NCI-H748 treated with DMSO at 0.1 percent for 48 hours (cell line): ENCODE measurements around the gene SCAF4.
"Not testable (repeated sequence)": the region's sequence is repeated elsewhere in the genome, so short reads cannot be mapped to it uniquely, and the experiment has no call there.

Experiments used
- DNase-seq: peaks from one replicate; lab custom pipeline; 2025; lab: John Stamatoyannopoulos, UW

SCAF4 gene

DNA sequence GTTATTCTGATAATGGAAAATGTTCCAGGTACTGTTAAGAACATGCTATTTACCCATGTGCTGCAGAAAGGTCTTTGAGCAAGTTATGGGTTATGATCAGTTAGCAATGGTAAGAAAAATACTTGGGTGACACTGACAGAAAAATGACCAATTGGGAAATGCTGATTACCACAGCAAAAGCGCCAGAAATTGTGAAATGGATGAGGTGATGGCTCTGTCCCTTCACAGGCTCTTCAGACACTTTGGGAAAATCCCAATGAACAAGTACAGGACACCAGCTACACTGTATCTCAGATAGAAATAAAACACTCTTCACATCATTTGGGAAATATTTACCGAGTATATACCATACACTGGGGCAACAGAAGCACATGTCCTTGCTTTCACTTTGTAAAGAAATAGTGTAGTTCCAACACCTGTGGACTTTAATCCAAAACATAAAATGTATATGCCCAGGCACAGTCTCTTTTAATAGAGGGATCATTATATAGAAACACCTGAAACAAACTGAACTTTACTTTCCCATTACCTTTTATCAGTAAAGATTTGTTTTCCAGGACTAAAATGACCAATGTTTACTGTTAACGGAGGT lies 58.5 kb downstream of the SCAF4 start:
- no peak for DNase-seq

DNA sequence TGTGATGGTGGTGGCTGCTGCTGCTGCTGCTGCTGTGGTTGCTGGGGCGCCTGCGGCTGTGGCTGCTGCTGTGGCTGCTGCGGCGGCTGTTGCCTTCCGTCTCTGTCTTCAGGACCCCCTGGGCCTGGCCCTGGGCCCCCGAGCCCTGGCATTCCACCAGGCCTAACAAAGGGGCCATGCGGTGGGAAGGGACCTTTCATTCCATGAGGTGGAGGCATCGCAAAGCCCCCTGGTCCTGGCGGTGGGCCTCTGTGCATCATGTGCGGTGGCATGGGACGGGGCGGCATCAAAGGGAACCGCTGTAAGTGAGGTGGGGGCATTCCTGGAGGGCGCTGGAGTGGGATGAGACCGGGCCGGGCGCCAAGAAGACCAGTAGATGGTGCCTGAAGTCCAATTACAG lies 60.0 kb downstream of the SCAF4 start:
- no peak for DNase-seq

DNA sequence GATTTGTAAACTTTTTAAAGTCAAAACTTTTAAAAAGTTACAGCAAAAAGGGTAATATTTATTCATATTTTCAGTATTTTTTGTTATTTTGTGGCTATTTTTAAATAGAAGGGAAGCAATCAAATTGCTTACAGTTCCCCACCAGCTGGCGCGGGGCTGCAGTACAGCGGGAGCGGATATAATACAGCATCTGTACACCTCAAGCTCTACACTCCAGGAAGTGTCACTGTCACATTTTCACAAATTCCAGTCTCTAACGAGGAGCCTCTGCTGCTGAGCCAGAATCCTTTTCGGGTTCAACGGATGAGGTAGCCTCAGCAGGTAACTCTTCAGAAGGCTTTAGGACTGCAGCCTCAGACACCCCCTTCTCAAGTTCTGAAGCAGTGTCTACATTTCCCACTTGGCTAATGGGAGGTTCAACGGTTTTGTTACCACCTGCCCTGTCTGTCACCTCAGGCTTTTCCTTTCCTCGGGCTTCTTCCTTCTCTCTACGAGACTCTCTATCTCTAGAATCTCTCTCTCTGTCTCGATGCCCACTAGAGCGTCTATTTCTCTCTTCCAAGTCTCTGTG lies 60.7 kb downstream of the SCAF4 start:
- DNase-seq, result no peak

DNA sequence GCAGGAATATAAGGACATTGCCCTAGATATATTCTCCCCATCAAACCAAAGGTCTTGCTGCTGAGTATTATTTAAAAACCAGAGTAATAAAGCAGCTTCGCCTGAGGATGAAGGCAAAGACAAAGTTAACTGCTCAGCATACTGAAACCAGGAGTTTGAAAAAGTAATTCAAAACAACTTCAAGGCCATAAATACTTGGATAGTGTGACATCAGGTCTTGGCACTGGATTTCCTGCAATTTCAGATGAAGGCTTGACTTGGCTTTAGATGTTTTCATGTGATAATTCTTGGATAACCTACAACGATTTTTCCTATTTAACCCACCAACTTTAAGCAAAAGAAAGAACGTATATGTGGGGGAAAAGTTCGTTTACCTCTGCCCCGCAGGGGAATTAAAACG lies 61.8 kb downstream of the SCAF4 start:
- DNase-seq, result no peak

DNA sequence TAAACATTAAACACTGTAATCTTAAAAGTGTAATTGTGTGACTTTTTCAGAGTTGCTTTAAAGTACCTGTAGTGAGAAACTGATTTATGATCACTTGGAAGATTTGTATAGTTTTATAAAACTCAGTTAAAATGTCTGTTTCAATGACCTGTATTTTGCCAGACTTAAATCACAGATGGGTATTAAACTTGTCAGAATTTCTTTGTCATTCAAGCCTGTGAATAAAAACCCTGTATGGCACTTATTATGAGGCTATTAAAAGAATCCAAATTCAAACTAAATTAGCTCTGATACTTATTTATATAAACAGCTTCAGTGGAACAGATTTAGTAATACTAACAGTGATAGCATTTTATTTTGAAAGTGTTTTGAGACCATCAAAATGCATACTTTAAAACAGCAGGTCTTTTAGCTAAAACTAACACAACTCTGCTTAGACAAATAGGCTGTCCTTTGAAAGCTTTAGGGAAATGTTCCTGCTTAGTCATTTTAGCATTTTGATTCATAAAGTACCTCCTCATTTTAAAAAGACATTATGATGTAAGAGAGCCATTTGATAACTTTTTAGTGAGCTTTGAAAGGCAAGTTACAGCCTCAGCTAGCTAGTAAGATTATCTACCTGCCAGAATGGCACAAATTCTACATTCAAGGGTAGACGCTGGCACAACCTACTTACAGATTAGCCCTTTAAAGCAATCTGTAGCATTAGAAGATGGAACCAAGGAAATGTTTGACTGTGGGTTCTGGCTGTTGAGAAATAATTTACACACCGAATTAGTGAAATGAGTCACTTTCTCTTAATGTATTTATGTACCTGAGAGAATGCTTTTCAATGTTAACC lies 63.0 kb downstream of the SCAF4 start:
- DNase-seq, result no peak

DNA sequence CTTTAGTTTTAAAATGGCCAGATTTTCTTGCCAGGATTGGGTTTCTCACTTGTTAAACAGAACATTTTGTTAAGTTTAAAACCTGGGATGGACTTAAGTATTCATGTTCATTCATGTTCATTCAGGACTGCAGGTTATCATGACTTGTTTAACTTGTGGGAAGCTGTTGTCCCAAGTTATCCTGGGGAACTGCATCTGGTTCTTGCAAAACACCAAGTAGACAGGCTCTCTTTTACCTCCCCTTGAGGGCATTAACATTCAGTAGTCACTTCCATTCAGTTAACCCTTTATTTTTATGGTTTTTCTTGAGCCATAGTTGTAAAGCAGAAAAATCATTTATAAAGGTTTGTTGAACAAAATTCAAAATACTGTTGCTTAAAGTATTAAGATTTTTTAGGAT lies 64.3 kb downstream of the SCAF4 start:
- no peak for DNase-seq

DNA sequence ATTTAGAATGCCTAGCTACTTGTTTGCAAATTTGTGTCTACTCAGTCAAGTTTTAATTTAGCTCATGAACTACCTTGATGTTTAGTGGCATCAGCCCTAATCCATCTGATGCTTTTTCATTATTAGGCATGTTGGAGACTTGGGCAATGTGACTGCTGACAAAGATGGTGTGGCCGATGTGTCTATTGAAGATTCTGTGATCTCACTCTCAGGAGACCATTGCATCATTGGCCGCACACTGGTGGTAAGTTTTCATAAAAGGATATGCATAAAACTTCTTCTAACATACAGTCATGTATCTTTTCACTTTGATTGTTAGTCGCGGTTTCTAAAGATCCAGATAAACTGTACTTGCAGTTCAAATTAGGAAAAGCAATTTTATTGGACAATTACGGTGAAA lies 64.8 kb downstream of the SCAF4 start:
- no peak for DNase-seq

DNA sequence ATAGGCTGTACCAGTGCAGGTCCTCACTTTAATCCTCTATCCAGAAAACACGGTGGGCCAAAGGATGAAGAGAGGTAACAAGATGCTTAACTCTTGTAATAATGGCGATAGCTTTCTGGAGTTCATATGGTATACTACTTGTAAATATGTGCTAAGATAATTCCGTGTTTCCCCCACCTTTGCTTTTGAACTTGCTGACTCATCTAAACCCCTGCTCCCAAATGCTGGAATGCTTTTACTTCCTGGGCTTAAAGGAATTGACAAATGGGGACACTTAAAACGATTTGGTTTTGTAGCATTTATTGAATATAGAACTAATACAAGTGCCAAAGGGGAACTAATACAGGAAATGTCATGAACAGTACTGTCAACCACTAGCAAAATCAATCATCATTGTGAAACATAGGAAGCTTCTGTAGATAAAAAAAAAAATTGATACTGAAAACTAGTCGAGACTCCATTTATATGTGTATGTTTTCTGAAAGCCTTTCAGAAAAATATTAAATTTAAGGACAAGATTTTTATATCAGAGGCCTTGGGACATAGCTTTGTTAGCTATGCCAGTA lies 65.4 kb downstream of the SCAF4 start:
- DNase-seq, result no peak

DNA sequence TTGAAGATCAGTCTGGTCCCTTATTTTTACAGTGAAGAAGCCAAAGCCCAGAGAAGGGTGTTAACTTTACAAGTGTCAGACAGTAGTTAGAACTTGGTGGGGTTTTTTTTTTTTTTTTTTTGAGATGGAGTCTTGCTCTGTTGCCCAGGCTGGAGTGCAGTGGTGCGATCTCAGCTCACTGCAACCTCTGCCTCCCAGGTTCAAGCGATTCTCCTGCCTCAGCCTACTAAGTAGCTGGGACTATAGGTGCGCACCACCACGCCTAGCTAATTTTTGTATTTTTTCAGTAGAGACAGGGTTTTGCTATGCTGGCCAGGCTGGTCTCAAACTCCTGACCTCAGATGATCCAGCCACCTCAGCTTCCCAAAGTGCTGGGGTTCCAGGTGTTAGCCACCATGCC lies 66.0 kb downstream of the SCAF4 start:
- not testable (repeated sequence) for DNase-seq

DNA sequence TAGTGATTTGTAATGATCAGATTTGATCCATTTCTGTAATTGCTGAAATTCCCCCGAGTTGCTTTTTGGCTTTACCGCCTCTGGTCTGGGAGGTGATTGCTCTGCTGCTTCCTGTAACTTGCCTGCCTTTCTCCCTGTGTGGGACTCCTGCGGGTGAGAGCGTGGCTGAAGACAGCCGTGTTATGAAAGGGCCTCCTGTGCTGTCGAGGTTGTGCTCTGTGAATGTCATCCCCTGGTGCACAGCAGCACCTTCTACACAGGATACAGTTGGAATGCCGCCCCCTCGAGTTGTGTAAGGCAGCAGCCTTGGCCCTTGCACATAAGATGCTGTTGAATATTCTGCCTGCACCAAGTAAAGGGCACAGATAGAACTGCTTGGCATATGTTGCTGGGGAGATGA lies 66.5 kb downstream of the SCAF4 start:
- no peak for DNase-seq

DNA sequence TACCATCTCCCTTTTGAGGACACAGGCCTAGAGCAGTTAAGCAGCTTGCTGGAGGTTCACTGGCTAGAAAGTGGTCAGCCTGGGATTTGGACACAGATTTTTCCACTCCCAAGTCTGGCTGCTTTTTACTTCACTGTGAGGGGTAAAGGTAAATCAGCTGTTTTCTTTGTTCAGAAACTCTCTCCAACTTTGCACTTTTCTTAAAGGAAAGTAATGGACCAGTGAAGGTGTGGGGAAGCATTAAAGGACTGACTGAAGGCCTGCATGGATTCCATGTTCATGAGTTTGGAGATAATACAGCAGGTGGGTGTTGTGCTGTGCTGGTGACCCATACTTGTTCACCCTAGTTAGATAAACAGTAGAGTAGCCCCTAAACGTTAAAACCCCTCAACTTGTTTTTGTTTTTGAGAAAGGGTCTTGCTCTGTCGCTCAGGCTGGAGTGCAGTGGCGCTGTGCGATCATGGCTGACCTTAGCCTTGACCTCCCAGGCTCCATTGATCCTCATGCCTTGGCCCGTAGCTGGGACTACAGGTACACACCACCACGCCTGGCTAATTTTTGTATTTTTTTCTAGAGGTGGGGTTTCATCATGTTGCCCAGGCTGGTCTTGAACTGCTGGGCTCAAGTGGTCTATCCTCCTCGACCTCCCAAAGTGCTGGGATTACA lies 68.2 kb downstream of the SCAF4 start:
- no peak for DNase-seq

DNA sequence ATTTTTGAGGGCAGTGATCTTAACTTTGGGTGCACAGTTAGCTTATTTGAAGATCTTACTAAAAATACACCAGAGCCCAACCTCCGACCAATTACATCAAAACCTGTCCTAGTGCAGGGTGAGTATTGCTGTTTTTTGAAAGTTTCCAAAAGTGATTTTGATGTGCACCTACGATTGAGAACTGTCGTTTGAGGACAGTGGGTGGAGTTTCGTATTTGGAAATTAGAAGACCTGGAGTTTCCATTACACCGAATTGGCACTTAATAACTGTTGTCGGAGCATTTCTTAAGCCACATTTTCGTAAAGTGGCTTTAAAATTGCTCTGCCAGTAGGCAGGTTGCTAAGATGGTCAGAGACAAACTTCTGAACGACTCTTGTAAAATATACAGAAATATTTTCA lies 71.3 kb downstream of the SCAF4 start:
- DNase-seq, result no peak

DNA sequence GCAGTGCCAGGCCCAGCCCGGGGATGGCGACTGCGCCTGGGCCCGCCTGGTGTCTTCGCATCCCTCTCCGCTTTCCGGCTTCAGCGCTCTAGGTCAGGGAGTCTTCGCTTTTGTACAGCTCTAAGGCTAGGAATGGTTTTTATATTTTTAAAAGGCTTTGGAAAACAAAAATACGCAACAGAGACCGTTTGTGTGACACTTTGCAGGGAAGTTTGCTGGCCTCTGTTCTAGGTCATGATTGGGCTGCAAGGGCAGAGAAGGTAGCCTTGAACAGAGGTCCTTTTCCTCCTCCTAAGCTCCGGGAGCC lies 71.7 kb downstream of the SCAF4 start:
- DNase-seq, result no peak

DNA sequence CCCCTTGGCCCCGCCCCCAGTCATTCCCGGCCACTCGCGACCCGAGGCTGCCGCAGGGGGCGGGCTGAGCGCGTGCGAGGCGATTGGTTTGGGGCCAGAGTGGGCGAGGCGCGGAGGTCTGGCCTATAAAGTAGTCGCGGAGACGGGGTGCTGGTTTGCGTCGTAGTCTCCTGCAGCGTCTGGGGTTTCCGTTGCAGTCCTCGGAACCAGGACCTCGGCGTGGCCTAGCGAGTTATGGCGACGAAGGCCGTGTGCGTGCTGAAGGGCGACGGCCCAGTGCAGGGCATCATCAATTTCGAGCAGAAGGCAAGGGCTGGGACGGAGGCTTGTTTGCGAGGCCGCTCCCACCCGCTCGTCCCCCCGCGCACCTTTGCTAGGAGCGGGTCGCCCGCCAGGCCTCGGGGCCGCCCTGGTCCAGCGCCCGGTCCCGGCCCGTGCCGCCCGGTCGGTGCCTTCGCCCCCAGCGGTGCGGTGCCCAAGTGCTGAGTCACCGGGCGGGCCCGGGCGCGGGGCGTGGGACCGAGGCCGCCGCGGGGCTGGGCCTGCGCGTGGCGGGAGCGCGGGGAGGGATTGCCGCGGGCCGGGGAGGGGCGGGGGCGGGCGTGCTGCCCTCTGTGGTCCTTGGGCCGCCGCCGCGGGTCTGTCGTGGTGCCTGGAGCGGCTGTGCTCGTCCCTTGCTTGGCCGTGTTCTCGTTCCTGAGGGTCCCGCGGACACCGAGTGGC lies 72.2 kb downstream of the SCAF4 start, which contains the start of gene SOD1:
Gene SOD1, plus strand, starts transcription at position 158 of the 723 bp plus-strand sequence. Its CDS starts 77 bp downstream, at position 235.
- DNase-seq, result peak; percentile 88

DNA sequence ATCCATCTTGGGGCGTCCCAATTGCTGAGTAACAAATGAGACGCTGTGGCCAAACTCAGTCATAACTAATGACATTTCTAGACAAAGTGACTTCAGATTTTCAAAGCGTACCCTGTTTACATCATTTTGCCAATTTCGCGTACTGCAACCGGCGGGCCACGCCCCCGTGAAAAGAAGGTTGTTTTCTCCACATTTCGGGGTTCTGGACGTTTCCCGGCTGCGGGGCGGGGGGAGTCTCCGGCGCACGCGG lies 72.7 kb downstream of the SCAF4 start:
- no peak for DNase-seq

DNA sequence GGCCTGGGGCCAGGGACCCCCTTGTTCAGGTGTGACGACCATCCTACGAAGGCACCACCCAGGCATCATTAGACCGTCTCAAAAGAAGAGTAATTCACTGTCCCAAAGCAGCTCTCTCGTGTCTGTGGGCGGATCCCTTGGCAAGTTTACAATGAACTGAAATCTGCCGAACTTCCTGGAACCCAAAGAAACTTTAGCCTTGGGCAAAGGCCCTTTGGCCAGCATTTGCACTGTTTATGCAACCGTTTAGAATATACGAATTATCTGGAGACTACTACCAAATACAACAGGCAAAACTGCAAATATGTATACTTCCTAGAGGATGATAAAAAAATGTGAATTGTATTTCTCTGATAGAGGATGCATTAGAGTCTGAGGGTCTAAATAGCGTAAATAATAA lies 73.9 kb downstream of the SCAF4 start:
- DNase-seq, result no peak

DNA sequence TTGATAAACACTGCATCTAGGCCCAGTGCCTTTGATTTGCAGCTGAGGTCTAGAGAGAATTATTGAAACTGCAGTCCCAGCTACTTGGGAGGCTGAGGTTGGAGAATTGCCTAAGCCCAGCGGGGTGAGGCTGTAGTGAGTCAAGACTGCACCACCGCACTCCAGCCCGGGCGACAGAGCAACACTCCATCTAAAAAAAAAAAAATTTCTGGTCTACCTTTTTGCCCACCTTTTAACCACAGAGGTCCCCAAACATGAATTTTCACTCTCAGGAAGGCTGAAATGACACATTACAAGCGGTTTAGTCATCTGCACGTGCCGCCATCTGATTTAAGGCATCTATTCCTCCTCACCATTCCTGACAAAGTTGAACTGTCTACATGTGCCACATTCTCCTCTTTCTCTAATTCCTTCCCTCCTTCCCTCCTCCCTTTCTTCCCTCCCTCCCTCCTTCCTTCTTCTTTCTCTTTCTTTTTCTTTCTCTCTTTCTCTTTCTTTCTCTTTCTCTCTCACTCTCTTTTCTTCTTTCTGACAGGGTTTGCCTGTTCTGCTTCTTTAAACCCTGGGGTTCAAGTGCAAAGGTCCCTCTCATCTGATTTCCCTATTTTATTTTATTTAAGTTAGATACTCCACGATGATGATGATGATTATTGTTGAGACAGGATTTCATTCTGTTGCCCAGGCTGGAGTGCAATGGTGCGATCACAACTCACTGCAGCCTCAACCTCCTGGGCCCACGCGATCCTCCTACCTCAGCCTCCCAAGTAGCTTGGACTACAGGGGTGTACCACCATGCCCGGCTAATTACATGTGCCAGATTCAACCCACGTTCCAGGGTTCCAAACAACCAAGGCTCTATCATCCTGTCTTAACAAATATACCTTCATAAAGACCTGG lies 75.5 kb downstream of the SCAF4 start:
- no peak for DNase-seq

DNA sequence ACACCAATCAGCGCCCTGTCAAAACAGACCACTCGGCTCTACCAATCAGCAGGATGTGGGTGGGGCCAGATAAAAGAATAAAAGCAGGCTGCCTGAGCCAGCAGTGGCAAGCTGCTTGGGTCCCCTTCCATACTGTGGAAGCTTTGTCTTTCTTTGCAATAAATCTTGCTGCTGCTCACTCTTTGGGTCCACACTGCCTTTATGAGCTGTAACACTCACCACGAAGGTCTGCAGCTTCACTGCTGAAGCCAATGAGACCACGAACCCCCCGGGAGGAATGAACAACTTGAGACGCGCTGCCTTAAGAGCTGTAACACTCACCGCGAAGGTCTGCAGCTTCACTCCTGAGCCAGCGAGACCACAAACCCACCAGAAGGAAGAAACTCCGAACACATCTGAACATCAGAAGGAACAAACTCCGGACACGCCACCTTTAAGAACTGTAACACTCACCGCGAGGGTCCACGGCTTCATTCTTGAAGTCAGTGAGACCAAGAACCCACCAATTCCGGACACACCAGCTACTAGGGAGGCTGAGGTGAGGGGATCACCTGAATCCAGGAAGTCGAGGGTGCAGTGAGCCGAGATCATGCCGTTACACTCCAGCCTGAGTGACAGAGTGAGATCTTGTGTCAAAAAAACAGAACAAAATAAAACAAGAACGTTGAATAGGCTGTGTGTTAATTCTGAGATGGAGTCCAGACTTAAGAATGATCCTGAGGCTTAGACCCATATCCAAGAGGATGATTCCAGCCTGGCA lies 76.9 kb downstream of the SCAF4 start:
- DNase-seq, result not testable (repeated sequence)

DNA sequence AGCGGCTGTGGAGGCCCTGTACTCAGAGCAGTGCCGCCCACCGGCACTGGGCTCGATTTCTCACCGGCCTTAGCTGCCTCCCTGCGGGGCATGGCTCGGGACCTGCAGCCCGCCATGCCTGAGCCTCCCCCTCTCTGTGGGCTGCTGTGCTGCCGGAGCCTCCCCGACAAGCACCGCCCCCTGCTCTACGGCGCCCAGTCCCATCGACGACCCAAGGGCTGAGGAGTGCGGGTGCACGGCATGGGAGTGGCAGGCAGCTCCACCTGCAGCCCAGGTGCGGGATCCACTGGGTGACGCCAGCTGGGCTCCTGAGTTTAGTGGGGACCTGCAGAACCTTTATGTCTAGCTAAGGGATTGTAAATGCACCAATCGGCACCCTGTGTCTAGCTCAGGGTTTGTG lies 77.6 kb downstream of the SCAF4 start:
- DNase-seq, result no peak

DNA sequence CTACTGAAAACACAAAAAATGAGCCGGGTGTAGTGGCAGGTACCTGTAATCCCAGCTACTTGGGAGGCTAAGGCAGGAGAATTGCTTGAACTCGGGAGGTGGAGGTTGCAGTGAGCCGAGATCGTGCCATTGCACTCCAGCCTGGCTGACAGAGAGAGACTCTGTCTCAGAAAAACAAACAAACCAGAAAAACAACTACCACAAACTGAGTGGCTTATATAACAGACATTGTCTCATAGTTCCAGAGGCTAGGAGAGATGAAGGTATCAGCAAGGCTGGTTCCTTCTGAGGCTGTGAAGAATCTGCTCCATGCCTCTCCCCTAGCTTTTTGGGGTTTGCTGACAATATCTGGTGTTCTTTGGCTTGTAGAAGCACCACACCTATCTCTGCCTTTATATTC lies 80.4 kb downstream of the SCAF4 start:
- DNase-seq, result not testable (repeated sequence)

DNA sequence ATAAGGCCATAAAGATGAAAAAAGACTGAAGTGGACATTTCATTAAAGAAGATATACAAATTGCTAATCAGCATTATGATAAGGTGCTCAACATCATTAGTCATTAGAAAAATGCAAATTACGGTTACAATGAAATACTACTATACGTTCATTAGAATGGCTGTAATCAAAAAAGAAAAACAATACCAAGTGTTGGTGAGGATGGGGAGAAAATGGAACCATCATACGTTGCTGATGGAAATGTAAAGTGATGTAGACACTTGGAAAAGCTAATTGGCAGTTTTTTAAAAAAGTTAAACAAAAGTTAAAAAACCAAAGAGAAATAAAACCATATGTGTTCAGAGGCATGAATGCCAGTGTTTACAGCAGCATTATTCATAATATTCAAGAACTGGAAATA lies 81.0 kb downstream of the SCAF4 start:
- DNase-seq, result no peak
